Ureter (tissue), 1 donor: Measurements from ENCODE around the gene LRRC4C. TPM values are rescaled to one million over a fixed set of nuclear protein-coding genes. Genes with fewer than 3 reads are reported as not detected.
"Not testable (repeated sequence)": the region's sequence is repeated elsewhere in the genome, so short reads cannot be mapped to it uniquely, and the experiment has no call there.

Source experiments
- DNase-seq: peaks from one replicate; pipeline ENCODE4 v3.0.0-alpha.2; 2020; ENCODE audit warnings: low spot score
- total RNA-seq: library from RNA; stranded (reverse); gene quantifications from one replicate; pipeline ENCODE4 v1.2.4, GENCODE V29; 2023
- donor health status: DM: yes; HTN: yes; CAD: no.

LRRC4C gene
- total RNA-seq, 1 donor from 2014 or later: 3.6 TPM

GRCh38 chr11:41031551-41032060, 427.8 kb downstream of the LRRC4C start:
- DNase-seq: no peak

- DNase-seq: no peak
These were observed 439.2 kb downstream of the LRRC4C start for GRCh38 chr11:41020259-41020658.

GRCh38 chr11:41019666-41020065, 439.8 kb downstream of the LRRC4C start:
- not testable (repeated sequence) for DNase-seq

GRCh38 chr11:41018224-41018623, 441.2 kb downstream of the LRRC4C start:
- DNase-seq: no peak

GRCh38 chr11:41010361-41011050, 448.9 kb downstream of the LRRC4C start:
- no peak for DNase-seq

- DNase-seq: no peak
These were observed 453.5 kb downstream of the LRRC4C start for GRCh38 chr11:41005986-41006385.

GRCh38 chr11:41003339-41004282, 455.8 kb downstream of the LRRC4C start:
- no peak for DNase-seq

GRCh38 chr11:40998920-40999319, 460.5 kb downstream of the LRRC4C start:
- no peak for DNase-seq

- DNase-seq: no peak
These were observed 471.5 kb downstream of the LRRC4C start for GRCh38 chr11:40987776-40988435.

- no peak for DNase-seq
These were observed 473.1 kb downstream of the LRRC4C start for GRCh38 chr11:40986320-40986719.

- DNase-seq: no peak
These were observed 484.4 kb downstream of the LRRC4C start for GRCh38 chr11:40975076-40975475.

- DNase-seq: no peak
These were observed 485.2 kb downstream of the LRRC4C start for GRCh38 chr11:40974186-40974795.

GRCh38 chr11:40958707-40959106, 500.7 kb downstream of the LRRC4C start:
- no peak for DNase-seq

GRCh38 chr11:40952479-40952878, 507.0 kb downstream of the LRRC4C start:
- no peak for DNase-seq

- no peak for DNase-seq
These were observed 521.5 kb downstream of the LRRC4C start for GRCh38 chr11:40938002-40938401.

- DNase-seq: no peak
These were observed 534.5 kb downstream of the LRRC4C start for GRCh38 chr11:40924915-40925314.

GRCh38 chr11:40921246-40921645, 538.2 kb downstream of the LRRC4C start:
- DNase-seq: no peak

- not testable (repeated sequence) for DNase-seq
These were observed 548.7 kb downstream of the LRRC4C start for GRCh38 chr11:40910774-40911173.

- no peak for DNase-seq
These were observed 565.0 kb downstream of the LRRC4C start for GRCh38 chr11:40894501-40894900.

GRCh38 chr11:40885250-40885954, 574.0 kb downstream of the LRRC4C start:
- DNase-seq: no peak

GRCh38 chr11:40882301-40882700, 577.2 kb downstream of the LRRC4C start:
- DNase-seq: no peak
